AG09309 (cell line): ENCODE data around the gene GNB1.

Experiments used
- DNase-seq: peaks from one replicate; pipeline ENCODE4 v3.0.0-alpha.2; 2010; ENCODE audit warnings: low read depth
- H3K4me3 ChIP-seq: 2 replicates; pipeline ENCODE4 v1.5.1; 2011; ENCODE audit warnings: mild to moderate bottlenecking, low read depth, low read length, moderate library complexity; ENCODE audit not compliant: control insufficient read depth
- TF ChIP-seq, protein P1 (sequence below): IDR thresholded peaks from 2 replicates; pipeline ENCODE4 v1.5.1; 2011; ENCODE audit warnings: mild to moderate bottlenecking, low read depth, low read length, inconsistent platforms; ENCODE audit not compliant: insufficient read depth, control insufficient read depth; ENCODE audit errors: missing control alignments

Gene GNB1

GRCh38 chr1:1890506-1891348 is at the start of gene GNB1:
TSS of gene GNB1 (minus strand) at chr1:1891087. CDS start at chr1:1825453, 65,634 bp downstream.
- TF ChIP-seq, protein P1, sequence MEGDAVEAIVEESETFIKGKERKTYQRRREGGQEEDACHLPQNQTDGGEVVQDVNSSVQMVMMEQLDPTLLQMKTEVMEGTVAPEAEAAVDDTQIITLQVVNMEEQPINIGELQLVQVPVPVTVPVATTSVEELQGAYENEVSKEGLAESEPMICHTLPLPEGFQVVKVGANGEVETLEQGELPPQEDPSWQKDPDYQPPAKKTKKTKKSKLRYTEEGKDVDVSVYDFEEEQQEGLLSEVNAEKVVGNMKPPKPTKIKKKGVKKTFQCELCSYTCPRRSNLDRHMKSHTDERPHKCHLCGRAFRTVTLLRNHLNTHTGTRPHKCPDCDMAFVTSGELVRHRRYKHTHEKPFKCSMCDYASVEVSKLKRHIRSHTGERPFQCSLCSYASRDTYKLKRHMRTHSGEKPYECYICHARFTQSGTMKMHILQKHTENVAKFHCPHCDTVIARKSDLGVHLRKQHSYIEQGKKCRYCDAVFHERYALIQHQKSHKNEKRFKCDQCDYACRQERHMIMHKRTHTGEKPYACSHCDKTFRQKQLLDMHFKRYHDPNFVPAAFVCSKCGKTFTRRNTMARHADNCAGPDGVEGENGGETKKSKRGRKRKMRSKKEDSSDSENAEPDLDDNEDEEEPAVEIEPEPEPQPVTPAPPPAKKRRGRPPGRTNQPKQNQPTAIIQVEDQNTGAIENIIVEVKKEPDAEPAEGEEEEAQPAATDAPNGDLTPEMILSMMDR = no peak
- DNase-seq = peak; percentile 35
- H3K4me3 ChIP-seq = peak within 1 kb of the TSS; percentile 69

DNA sequence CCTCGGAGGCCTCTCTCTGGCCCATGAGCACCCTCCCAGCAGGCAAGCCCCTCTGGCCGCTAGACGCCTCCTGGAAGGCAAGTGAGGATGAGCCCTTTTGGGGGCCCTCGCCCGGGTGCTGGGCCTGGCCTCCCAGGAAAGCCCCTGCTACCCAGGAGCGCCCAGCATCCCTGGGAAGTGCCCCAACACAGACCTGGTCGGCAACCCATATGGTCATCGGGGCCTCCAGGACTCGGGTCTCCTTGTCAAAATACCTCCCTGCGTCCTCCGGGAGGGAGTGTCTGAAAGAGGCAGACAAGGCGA is 49.2 kb upstream of the GNB1 start:
- no peak for DNase-seq
- TF ChIP-seq, protein P1 = no peak
- no peak overlapping the region for H3K4me3 ChIP-seq

DNA sequence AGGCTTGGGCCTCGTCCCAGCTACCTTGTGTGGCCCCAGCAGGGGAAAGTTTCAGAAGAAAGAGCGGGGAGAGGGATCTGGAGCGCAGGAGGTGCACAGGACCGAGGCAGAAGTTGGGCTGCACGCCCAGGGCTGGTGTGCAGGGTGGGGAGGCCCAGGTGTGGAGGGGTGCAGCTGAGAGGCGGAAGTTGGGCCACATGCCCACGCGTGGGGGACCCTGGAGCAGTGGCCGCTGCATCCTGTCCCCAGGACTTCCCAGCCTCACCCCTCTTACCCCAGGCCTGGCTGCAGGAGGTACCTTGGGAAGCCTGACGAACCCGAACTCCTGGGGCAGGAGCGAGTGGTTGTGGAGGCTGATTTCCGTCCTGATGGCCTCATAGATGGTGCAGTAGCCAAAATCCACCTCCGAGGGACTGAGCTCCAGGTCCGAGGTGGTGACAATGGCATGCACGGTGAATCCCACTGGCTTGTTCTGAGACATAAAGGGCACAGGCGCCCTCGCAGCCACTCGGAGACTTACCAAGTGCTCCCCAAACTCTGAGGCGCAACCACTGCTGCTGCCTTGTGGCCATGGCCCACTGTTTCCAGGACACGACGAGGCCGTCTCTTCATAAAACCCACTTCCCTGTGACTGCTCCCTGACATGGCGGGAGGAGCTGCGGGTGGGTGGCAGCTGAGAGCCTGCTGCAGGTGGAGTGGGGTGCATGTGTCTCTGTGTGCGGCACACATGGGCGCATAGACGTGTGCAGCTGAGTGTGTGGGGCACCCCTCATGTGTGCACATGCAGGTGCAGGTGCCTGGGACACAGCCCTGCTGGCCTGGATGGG is 48.6 kb upstream of the GNB1 start:
- H3K4me3 ChIP-seq = no peak overlapping the region
- TF ChIP-seq, protein P1 = no peak
- DNase-seq = no peak

GRCh38 chr1:1938613-1939295 is 47.9 kb upstream of the GNB1 start:
- TF ChIP-seq, protein P1 = no peak

DNA sequence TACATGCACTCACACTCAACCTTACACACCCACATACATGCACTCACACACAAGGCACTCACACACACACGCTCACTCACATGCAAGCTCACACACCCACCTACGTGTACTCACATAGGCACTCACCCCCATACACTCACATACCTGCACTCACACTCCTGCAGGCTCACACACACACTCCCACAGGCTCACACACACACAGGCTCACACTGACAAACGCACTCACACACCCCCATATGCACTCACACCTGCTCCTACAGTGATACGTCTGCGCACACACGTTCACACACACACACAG is 47.3 kb upstream of the GNB1 start:
- no peak overlapping the region for H3K4me3 ChIP-seq
- DNase-seq = no peak
- TF ChIP-seq, protein P1 = no peak

More at GRCh38 chr1:1938613-1939295, 47.9 kb upstream of the GNB1 start:
- no peak for DNase-seq
- H3K4me3 ChIP-seq = no peak overlapping the region

GRCh38 chr1:1937549-1938275 is 46.8 kb upstream of the GNB1 start:
- TF ChIP-seq, protein P1 = no peak
- no peak overlapping the region for H3K4me3 ChIP-seq
- no peak for DNase-seq
